ENCODE measurements around the gene RAB17.
A peak's percentile ranks its signal among the peaks of the same experiment; 100 is the strongest.

Gene RAB17

DNA sequence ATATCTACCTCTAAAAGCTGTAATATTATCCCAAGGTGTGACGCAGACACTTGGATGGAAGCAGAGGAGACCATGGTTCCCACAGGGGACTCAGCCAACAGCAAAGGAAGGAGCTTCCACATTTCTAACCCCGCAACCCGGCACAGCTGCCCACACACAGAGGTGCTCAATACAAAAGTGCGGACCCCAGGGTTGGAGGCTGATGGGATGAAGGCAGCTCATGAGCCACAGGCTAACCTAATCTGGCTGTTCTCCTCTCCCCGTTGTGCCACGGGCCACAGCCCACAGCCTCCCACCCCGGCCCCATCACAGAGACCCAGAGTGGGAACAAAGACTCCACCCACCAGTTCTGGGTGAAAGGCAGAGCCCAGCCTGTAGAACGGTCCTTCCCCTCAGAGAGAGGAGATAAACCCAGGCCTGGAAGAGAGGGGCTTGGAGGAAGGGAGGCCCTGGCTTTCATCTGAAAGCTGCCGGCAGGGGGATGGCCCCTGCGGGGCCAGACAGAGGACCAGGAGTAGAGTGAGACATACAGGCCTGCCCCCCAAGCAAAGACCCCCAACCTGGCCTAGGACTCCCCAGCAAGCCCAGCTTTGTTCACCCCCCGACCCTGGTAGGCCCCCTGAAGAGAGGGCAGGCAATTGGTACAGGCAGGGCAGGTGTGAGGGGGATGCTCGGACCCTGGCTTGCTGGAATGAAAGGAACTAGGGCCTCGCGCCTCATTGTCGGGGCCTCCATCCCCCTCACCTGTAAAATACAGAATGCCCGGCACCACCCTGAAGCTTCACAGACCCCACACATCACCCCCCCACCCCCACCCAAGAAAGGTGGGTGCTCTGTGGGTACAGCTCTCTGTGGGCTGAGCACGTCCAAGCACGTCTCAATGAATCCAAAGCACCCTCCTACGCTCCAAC, 6.9 kb downstream of the RAB17 start:
- H3K9me2 ChIP-seq (replicated peaks; ENCODE audit: insufficient read depth, low read length) = no peaks in the 10 kb centered on the region
- H3K27ac ChIP-seq (ENCODE audit: low read length) = no peak overlapping the region
- no peaks in the 10 kb centered on the region for H3K79me2 ChIP-seq (ENCODE audit: low read length)
- TF ChIP-seq, protein P1, sequence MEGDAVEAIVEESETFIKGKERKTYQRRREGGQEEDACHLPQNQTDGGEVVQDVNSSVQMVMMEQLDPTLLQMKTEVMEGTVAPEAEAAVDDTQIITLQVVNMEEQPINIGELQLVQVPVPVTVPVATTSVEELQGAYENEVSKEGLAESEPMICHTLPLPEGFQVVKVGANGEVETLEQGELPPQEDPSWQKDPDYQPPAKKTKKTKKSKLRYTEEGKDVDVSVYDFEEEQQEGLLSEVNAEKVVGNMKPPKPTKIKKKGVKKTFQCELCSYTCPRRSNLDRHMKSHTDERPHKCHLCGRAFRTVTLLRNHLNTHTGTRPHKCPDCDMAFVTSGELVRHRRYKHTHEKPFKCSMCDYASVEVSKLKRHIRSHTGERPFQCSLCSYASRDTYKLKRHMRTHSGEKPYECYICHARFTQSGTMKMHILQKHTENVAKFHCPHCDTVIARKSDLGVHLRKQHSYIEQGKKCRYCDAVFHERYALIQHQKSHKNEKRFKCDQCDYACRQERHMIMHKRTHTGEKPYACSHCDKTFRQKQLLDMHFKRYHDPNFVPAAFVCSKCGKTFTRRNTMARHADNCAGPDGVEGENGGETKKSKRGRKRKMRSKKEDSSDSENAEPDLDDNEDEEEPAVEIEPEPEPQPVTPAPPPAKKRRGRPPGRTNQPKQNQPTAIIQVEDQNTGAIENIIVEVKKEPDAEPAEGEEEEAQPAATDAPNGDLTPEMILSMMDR (IDR thresholded peaks at IDR 0.05; ENCODE audit: low read length) = no peak
- TF ChIP-seq EZH2phosphoT487 (IDR thresholded peaks at IDR 0.05; ENCODE audit: low read length) = no peak
- no peak for TF ChIP-seq EZH2 (optimal IDR thresholded peaks at IDR 0.05; ENCODE audit: low read depth, low read length)
- H3F3A ChIP-seq (ENCODE audit: insufficient read depth, low read length) = no peaks in the 10 kb centered on the region
- H3K9me3 ChIP-seq (replicated peaks; ENCODE audit: insufficient read depth, low read length) = no peaks in the 10 kb centered on the region
- H3K4me3 ChIP-seq (ENCODE audit: low read length) = no peak overlapping the region
- H4K20me1 ChIP-seq (ENCODE audit: insufficient read depth, low read length) = no peaks in the 10 kb centered on the region
- no peaks in the 10 kb centered on the region for H3K27me3 ChIP-seq (replicated peaks; ENCODE audit: insufficient read depth, low read length)
- H3K4me1 ChIP-seq (ENCODE audit: low read length) = no peaks in the 10 kb centered on the region
- no peaks in the 10 kb centered on the region for H3K36me3 ChIP-seq (replicated peaks; ENCODE audit: insufficient read depth, low read length)
- no peak for DNase-seq
- H3K9ac ChIP-seq (ENCODE audit: low read length) = no peak overlapping the region
- H2AFZ ChIP-seq (ENCODE audit: low read length) = no peak overlapping the region
- no peak overlapping the region for H3K4me2 ChIP-seq (ENCODE audit: low read depth, low read length)

DNA sequence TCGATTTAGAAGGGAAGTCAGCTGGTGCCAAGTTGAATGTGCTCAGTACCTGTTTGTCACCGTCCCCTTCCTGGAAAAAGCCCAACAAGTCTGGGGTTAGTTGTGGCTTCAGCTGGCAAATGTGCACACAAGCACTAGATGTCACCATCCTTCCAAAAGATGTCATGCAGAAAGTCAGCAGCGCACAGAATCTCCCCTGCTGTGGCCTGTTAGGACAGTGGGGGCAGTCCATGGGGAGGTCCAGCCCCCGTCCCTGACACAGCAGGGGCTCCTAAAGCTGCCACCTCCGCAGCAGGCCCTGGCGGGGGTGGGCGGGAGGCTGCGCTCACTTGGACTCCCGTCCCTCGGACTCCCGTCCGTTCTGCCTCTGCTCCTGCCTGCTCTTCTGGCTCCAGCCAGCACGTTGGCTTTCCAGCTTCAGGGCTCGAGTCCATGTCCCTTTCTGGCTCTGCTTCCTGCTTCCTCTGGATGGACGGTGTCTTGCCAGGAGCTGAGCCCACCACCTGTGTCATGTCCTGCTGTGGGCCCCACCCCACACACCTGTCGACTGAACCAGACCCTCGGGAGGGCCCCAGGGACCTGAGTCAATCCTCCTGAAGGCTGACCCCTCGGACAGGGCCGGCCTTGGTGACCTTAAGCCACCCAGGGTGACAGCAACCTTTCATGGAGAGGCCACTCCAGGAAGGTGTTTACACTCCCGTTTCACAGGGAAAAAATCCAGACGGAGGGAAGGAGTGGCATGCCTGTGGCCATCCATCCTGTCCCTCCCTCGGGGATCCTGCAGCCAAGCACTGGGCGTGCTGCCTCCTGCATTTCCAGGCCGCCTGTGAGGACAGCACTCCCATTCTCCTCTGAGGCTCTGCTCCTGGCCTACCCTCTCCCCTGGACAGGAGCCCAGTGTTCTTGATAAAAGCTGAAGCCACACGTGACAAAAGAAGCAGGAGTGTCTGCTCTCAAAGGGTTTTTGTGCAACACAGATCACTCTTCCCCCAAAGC, 8.5 kb downstream of the RAB17 start:
- Histone ChIP-seq H3F3A (ENCODE audit: insufficient read depth, low read length) (no peaks in the 10 kb centered on the region), H4K20me1 (ENCODE audit: insufficient read depth, low read length) (no peaks in the 10 kb centered on the region), H3K9me3 (replicated peaks; ENCODE audit: insufficient read depth, low read length) (no peaks in the 10 kb centered on the region), H3K27me3 (replicated peaks; ENCODE audit: insufficient read depth, low read length) (no peaks in the 10 kb centered on the region), H3K4me3 (ENCODE audit: low read length) (no peak overlapping the region), H3K9ac (ENCODE audit: low read length) (no peak overlapping the region), H3K79me2 (ENCODE audit: low read length) (no peaks in the 10 kb centered on the region), H3K9me2 (replicated peaks; ENCODE audit: insufficient read depth, low read length) (no peaks in the 10 kb centered on the region), H3K4me1 (ENCODE audit: low read length) (no peaks in the 10 kb centered on the region), H2AFZ (ENCODE audit: low read length) (0 out of 2 replicates have a peak overlapping the region, but pooled peaks have one; percentile 19), H3K36me3 (replicated peaks; ENCODE audit: insufficient read depth, low read length) (no peaks in the 10 kb centered on the region), H3K4me2 (ENCODE audit: low read depth, low read length) (no peak overlapping the region), H3K27ac (ENCODE audit: low read length) (no peak overlapping the region)
- DNase-seq = peak; percentile 68
- no peak for TF ChIP-seq EZH2phosphoT487 (IDR thresholded peaks at IDR 0.05; ENCODE audit: low read length)
- TF ChIP-seq, protein P1 (IDR thresholded peaks at IDR 0.05; ENCODE audit: low read length) = peak; percentile 54

DNA sequence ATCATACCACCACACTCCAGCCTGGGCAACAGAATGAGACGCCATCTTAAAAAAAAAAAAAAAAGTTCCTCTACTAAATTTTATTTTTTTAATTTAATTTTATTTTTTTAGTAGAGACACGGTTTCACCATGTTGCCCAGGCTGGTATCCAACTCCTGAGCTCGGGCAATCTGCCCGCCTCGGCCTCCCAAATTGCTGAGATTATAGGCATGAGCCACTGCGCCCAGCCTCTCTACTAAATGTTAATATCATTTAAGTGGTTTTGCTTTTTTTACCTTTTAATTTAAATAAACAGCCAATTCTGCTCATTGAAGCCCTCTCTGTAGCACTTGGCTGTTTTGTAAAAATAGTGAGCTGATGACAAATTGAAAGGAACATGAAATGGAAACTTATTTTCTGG, 9.2 kb downstream of the RAB17 start:
- Histone ChIP-seq H3F3A (ENCODE audit: insufficient read depth, low read length) (no peaks in the 10 kb centered on the region), H4K20me1 (ENCODE audit: insufficient read depth, low read length) (no peaks in the 10 kb centered on the region), H2AFZ (ENCODE audit: low read length) (0 out of 2 replicates have a peak overlapping the region, but pooled peaks have one; percentile 19), H3K9me3 (replicated peaks; ENCODE audit: insufficient read depth, low read length) (no peaks in the 10 kb centered on the region), H3K27me3 (replicated peaks; ENCODE audit: insufficient read depth, low read length) (no peaks in the 10 kb centered on the region), H3K36me3 (replicated peaks; ENCODE audit: insufficient read depth, low read length) (no peaks in the 10 kb centered on the region), H3K4me2 (ENCODE audit: low read depth, low read length) (no peak overlapping the region), H3K9ac (ENCODE audit: low read length) (no peak overlapping the region), H3K4me1 (ENCODE audit: low read length) (no peaks in the 10 kb centered on the region), H3K27ac (ENCODE audit: low read length) (no peak overlapping the region), H3K79me2 (ENCODE audit: low read length) (no peaks in the 10 kb centered on the region), H3K4me3 (ENCODE audit: low read length) (no peak overlapping the region), H3K9me2 (replicated peaks; ENCODE audit: insufficient read depth, low read length) (no peaks in the 10 kb centered on the region)
- no peak for DNase-seq
- TF ChIP-seq EZH2 (optimal IDR thresholded peaks at IDR 0.05; ENCODE audit: low read depth, low read length) (no peak), EZH2phosphoT487 (IDR thresholded peaks at IDR 0.05; ENCODE audit: low read length) (no peak)
- TF ChIP-seq, protein P1 (IDR thresholded peaks at IDR 0.05; ENCODE audit: low read length) = no peak
